ENCODE measurements around the gene ERGIC2.

GRCh38 chr12:29402437-29402836, 21.5 kb upstream of the ERGIC2 start:
- TF ChIP-seq, protein P1, sequence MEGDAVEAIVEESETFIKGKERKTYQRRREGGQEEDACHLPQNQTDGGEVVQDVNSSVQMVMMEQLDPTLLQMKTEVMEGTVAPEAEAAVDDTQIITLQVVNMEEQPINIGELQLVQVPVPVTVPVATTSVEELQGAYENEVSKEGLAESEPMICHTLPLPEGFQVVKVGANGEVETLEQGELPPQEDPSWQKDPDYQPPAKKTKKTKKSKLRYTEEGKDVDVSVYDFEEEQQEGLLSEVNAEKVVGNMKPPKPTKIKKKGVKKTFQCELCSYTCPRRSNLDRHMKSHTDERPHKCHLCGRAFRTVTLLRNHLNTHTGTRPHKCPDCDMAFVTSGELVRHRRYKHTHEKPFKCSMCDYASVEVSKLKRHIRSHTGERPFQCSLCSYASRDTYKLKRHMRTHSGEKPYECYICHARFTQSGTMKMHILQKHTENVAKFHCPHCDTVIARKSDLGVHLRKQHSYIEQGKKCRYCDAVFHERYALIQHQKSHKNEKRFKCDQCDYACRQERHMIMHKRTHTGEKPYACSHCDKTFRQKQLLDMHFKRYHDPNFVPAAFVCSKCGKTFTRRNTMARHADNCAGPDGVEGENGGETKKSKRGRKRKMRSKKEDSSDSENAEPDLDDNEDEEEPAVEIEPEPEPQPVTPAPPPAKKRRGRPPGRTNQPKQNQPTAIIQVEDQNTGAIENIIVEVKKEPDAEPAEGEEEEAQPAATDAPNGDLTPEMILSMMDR (IDR thresholded peaks at IDR 0.05; ENCODE audit: insufficient read depth, low read length): no peak
- TF ChIP-seq GABPA (IDR thresholded peaks at IDR 0.05; ENCODE audit: low read depth) (no peak), POLR2AphosphoS5 (IDR thresholded peaks at IDR 0.05; ENCODE audit: low read depth) (no peak), SPI1 (IDR thresholded peaks at IDR 0.05; ENCODE audit: borderline replicate concordance, low read depth) (no peak)
- TF ChIP-seq, protein P2, sequence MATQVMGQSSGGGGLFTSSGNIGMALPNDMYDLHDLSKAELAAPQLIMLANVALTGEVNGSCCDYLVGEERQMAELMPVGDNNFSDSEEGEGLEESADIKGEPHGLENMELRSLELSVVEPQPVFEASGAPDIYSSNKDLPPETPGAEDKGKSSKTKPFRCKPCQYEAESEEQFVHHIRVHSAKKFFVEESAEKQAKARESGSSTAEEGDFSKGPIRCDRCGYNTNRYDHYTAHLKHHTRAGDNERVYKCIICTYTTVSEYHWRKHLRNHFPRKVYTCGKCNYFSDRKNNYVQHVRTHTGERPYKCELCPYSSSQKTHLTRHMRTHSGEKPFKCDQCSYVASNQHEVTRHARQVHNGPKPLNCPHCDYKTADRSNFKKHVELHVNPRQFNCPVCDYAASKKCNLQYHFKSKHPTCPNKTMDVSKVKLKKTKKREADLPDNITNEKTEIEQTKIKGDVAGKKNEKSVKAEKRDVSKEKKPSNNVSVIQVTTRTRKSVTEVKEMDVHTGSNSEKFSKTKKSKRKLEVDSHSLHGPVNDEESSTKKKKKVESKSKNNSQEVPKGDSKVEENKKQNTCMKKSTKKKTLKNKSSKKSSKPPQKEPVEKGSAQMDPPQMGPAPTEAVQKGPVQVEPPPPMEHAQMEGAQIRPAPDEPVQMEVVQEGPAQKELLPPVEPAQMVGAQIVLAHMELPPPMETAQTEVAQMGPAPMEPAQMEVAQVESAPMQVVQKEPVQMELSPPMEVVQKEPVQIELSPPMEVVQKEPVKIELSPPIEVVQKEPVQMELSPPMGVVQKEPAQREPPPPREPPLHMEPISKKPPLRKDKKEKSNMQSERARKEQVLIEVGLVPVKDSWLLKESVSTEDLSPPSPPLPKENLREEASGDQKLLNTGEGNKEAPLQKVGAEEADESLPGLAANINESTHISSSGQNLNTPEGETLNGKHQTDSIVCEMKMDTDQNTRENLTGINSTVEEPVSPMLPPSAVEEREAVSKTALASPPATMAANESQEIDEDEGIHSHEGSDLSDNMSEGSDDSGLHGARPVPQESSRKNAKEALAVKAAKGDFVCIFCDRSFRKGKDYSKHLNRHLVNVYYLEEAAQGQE (IDR thresholded peaks at IDR 0.05; ENCODE audit: insufficient replicate concordance, low read depth): no peak
